Keratinocyte (primary cell): Measurements from ENCODE around the gene CCND3. TPM values are rescaled to one million over a fixed set of nuclear protein-coding genes. Genes with fewer than 3 reads are reported as not detected.

Experiments
- DNase-seq: peaks from one replicate; pipeline ENCODE4 v3.0.0-alpha.2; 2011; ENCODE audit warnings: low read depth, missing footprints, low spot score
- FAIRE-seq: peaks from 2 replicates; lab custom pipeline; 2011; peaks lifted over from hg19 to GRCh38; lab: Jason Lieb, UNC
- H2AFZ ChIP-seq: 2 replicates; pipeline ENCODE4 v1.6.0; 2012; ENCODE audit warnings: low read length, control low read depth, inconsistent platforms; ENCODE audit not compliant: control insufficient read depth
- H3K27ac ChIP-seq: 2 replicates; pipeline ENCODE4 v1.5.1; 2011; ENCODE audit warnings: low read length; ENCODE audit not compliant: control insufficient read depth, insufficient read depth
- H3K27me3 ChIP-seq: 3 replicates; pipeline ENCODE4 v1.6.0; 2011; ENCODE audit warnings: low read length; ENCODE audit not compliant: control insufficient read depth, insufficient read depth; ENCODE audit errors: extremely low read depth
- H3K36me3 ChIP-seq, 2 experiments: 2 replicates in 1 of 2; 3 replicates in 1 of 2; pipeline ENCODE4 v1.5.1; 2011; ENCODE audit warnings: low read length in 2 of 2, mild to moderate bottlenecking in 1 of 2; ENCODE audit not compliant: control insufficient read depth in 2 of 2, insufficient read depth in 2 of 2; ENCODE audit errors: extremely low read depth in 1 of 2
- H3K4me1 ChIP-seq: 3 replicates; pipeline ENCODE4 v1.5.1; 2011; ENCODE audit warnings: low read length; ENCODE audit not compliant: control insufficient read depth, insufficient read depth; ENCODE audit errors: extremely low read depth
- H3K4me2 ChIP-seq: 3 replicates; pipeline ENCODE4 v1.6.0; 2011; ENCODE audit warnings: low read depth, low read length; ENCODE audit not compliant: control insufficient read depth, insufficient read depth; ENCODE audit errors: extremely low read depth
- H3K4me3 ChIP-seq, 3 experiments: fragments of 200-600 bp in 1 of 3; sonication (generic) in 1 of 3; 2 replicates in 2 of 3; 3 replicates in 1 of 3; pipeline ENCODE4 v1.5.1; 2011 to 2016; ENCODE audit warnings: low read length in 3 of 3, mild to moderate bottlenecking in 3 of 3, control low read depth in 2 of 3, inconsistent platforms in 1 of 3, low read depth in 1 of 3, mixed read lengths in 1 of 3, mixed run types in 1 of 3, moderate library complexity in 1 of 3; ENCODE audit not compliant: control insufficient read depth in 2 of 3, insufficient read depth in 2 of 3; ENCODE audit errors: extremely low read depth in 1 of 3
- H3K79me2 ChIP-seq: 2 replicates; pipeline ENCODE4 v1.6.0; 2012; ENCODE audit warnings: low read length; ENCODE audit not compliant: control insufficient read depth, insufficient read depth
- H3K9ac ChIP-seq: 3 replicates; pipeline ENCODE4 v1.6.0; 2011; ENCODE audit warnings: low read length; ENCODE audit not compliant: control insufficient read depth, insufficient read depth; ENCODE audit errors: extremely low read depth
- H3K9me1 ChIP-seq: 3 replicates; pipeline ENCODE4 v1.6.0; 2011; ENCODE audit warnings: low read length; ENCODE audit not compliant: control insufficient read depth, insufficient read depth; ENCODE audit errors: extremely low read depth
- H3K9me3 ChIP-seq: 2 replicates; pipeline ENCODE4 v1.5.1; 2012; ENCODE audit warnings: low read depth, low read length; ENCODE audit not compliant: control insufficient read depth
- H4K20me1 ChIP-seq: 3 replicates; pipeline ENCODE4 v1.6.0; 2011; ENCODE audit warnings: low read length; ENCODE audit not compliant: control insufficient read depth, insufficient read depth; ENCODE audit errors: extremely low read depth
- CTCF ChIP-seq, 3 experiments: IDR thresholded peaks in 1 of 3; conservative IDR thresholded peaks in 1 of 3; optimal IDR thresholded peaks in 1 of 3; 2 replicates in 2 of 3; 3 replicates in 1 of 3; pipeline versions ENCODE3 to v1.5.1; 2011; ENCODE audit warnings: low read length in 3 of 3, mild to moderate bottlenecking in 3 of 3, moderate library complexity in 2 of 3, control low read depth in 1 of 3, inconsistent platforms in 1 of 3; ENCODE audit not compliant: insufficient read depth in 2 of 3; ENCODE audit errors: extremely low read depth in 1 of 3
- EZH2 ChIP-seq: IDR thresholded peaks from one replicate; pipeline ENCODE4 v1.6.1; 2012; ENCODE audit warnings: inconsistent platforms, mild to moderate bottlenecking, low read length, moderate library complexity
- dilution Hi-C: fragments of 300-500 bp; cut with MboI; formaldehyde crosslinking; loops from one replicate; pipeline ENCODE4 v1.7.0; 2020; ENCODE audit warnings: low sequenced_read_pairs; ENCODE audit not compliant: extremely low pct_ligation_motif_present
- polyA plus RNA-seq, 5 experiments: library from polyadenylated mRNA; depleted of rRNA in 3 of 5; stranded (reverse) in 3 of 5; stranded (forward) in 1 of 5; unstranded in 1 of 5; fragments of >200 nt; gene quantifications; 1 replicate in 1 of 5; 2 replicates in 3 of 5; 3 replicates in 1 of 5; pipeline versions ENCODE4 v1.2.1 to v1.2.3, GENCODE V29; 2011 to 2012; ENCODE audit warnings: missing spikeins in 2 of 5, low read depth in 1 of 5, low replicate concordance in 1 of 5

Gene CCND3
- polyA plus RNA-seq, 1 donor (not counting 4 experiments of a cell fraction or from before 2014, with no cell fraction given) = 37.3 TPM

GRCh38 chr6:41935685-41936072, 5.9 kb downstream of the CCND3 start:
- TF ChIP-seq CTCF (optimal IDR thresholded peaks at IDR 0.05 in 1 of 3, IDR thresholded peaks at IDR 0.05 in 1 of 3, conservative IDR thresholded peaks at IDR 0.05 in 1 of 3; ENCODE audit: extremely low read depth in 1 of 3, insufficient read depth in 2 of 3, low read length in 3 of 3) (no peak), EZH2 (no peak)
- no peaks in the 10 kb centered on the region for H3K9me3 ChIP-seq
- no peaks in the 10 kb centered on the region for H4K20me1 ChIP-seq
- no peak overlapping the region for H3K27ac ChIP-seq
- dilution Hi-C loops = no loop called here
- H3K27me3 ChIP-seq = no peaks in the 10 kb centered on the region
- peaks cover 42 to 46% of the 10 kb centered on the region in 2 experiments for H3K36me3 ChIP-seq
- FAIRE-seq (no peak), DNase-seq (no peak)
- no peak overlapping the region for H2AFZ ChIP-seq
- H3K9ac ChIP-seq = no peak overlapping the region
- no peak overlapping the region for H3K4me3 ChIP-seq
- no peaks in the 10 kb centered on the region for H3K9me1 ChIP-seq
- peaks cover 26% of the 10 kb centered on the region for H3K79me2 ChIP-seq
- H3K4me2 ChIP-seq = no peak overlapping the region
- H3K4me1 ChIP-seq = peaks cover 23% of the 10 kb centered on the region

- TF ChIP-seq CTCF (optimal IDR thresholded peaks at IDR 0.05 in 1 of 3, IDR thresholded peaks at IDR 0.05 in 1 of 3, conservative IDR thresholded peaks at IDR 0.05 in 1 of 3; ENCODE audit: extremely low read depth in 1 of 3, insufficient read depth in 2 of 3, low read length in 3 of 3) = no peak
- TF ChIP-seq EZH2 = no peak
- Histone ChIP-seq H3K27me3 (no peaks in the 10 kb centered on the region), H3K9ac (no peak overlapping the region), H2AFZ (no peak overlapping the region), H3K4me3 (no peak overlapping the region), H4K20me1 (no peaks in the 10 kb centered on the region), H3K27ac (no peak overlapping the region), H3K79me2 (peaks cover 21% of the 10 kb centered on the region), H3K9me3 (no peaks in the 10 kb centered on the region), H3K4me2 (no peak overlapping the region), H3K36me3 (peaks cover 44 to 49% of the 10 kb centered on the region in 2 experiments), H3K9me1 (no peaks in the 10 kb centered on the region), H3K4me1 (peaks cover 19% of the 10 kb centered on the region)
- no peak for FAIRE-seq
- no peak for DNase-seq
- dilution Hi-C loops = no loop called here
Observed at GRCh38 chr6:41935193-41935574, 6.4 kb downstream of the CCND3 start.
